ENCODE data around the gene MXI1.

GRCh38 chr10:110336111-110336721 lies 128.8 kb downstream of the MXI1 start:
- TF ChIP-seq PATZ1 (CRISPR knock-in tag; IDR thresholded peaks at IDR 0.05; ENCODE audit: borderline replicate concordance) (no peak), ZFP3 (CRISPR knock-in tag; IDR thresholded peaks at IDR 0.05) (no peak), GLIS3 (CRISPR knock-in tag; IDR thresholded peaks at IDR 0.05) (no peak), RARB (CRISPR knock-in tag; IDR thresholded peaks at IDR 0.05) (no peak)
